ENCODE measurements around the gene CST8.

Gene CST8

DNA sequence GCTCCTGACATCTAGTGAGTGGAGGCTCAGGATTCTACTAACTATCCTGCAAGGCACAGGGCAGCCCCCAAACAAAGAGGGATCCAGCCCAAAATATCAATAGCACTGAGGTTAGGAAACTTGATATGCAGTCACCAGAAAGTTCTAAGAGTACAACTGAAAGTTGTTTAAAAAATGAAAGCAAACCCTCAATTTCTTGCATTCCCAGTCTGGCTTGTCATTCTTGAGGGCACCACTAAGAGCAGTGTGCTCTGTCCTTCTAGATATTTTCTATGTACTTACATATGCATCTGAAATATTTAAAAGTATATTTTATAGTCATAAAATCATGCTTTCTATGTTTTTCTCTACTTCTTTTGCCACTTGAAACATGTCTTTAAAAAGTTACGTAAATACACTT lies 35.9 kb downstream of the CST8 start:
- DNase-seq, result no peak

DNA sequence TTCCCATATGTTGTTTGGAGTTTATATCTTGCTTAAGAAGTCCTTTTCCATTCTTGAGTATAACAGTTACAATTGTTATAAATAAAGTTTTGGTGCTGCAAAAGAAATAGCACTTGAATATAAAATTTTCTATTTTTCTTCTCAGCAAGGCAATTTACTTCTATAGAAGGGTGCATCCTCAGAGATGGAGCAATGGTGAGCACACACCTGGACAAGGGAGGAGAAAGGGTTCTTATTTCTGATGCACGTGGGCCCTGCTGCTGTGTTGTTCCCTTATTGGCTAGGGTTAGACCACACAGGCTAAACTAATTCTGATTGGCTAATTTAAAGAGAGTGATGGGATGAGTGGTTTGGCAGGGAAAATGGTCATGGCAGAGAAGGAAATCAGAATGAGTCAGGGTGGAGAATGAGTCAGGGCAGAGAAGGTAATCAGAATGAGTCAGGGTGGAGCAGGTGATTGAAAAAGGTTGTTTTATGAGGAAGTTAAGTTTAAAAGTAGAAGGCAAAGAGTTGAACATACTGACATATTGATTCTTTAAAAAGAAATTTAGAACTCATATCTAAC lies 38.0 kb downstream of the CST8 start:
- DNase-seq, result no peak

DNA sequence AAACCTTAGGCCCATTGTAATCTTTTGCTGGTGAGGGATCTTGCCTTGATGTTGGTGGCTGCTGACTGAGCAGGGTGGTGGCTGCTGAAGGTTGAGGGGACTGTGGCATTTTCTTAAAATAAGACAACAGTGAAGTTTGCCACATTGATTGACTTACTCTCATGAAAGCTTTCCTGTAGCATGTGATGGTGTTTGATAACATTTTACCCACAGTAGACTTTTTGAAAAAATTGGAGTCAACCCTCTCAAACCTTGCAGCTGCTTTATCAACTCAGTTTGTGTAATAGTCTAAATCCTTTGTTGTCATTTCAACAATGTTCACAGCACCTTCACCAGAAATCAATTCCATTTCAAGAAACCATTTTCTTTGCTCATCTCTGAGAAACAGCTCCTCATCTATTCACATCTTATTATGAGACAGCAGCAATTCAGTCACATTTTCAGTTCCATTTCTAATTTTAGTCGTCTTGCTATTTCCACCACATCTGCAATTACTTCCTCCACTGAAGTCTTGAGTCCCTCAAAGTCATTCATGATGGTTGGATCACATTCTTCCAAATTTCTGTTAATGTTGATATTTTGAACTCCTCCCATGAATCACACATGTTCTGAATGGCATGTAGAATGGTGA lies 40.1 kb downstream of the CST8 start:
- no peak for DNase-seq

DNA sequence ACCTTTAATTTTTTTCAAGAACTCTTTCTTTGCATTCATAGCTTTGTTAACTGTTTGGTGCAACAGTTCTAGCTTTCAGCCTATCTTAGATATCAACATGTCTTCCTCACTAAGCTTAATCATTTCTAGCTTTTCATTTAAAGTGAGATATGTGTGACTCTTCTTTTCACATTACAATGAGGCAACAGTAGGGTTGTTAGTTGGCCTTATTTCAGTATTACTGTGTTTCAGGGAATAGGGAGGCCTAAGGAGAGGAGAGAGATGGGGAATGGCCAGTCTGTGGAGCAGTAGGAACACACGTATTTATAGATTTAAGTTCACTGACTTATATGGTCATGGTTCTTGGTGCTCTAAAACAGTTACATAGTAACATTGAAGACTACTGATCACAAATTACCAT lies 41.6 kb downstream of the CST8 start:
- DNase-seq, result no peak

DNA sequence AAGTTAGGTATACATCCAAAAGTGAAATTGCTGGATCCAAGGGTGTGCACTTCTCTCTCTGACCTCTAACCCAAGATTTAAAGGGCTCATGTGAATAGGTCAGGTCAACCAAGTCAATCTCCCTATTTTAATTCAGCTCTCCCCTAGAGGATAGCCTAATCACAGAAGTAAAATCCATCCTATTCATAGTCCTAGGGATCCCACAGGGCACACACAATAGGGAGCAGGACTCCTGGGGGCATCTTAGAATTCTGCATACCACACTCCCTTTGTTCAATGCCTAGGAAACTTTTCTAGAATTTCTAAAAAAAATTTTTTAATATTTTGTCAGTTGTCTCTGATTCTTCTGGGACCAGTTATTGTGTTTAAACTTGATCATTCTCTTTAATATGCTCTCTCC lies 42.2 kb downstream of the CST8 start:
- DNase-seq, result no peak

DNA sequence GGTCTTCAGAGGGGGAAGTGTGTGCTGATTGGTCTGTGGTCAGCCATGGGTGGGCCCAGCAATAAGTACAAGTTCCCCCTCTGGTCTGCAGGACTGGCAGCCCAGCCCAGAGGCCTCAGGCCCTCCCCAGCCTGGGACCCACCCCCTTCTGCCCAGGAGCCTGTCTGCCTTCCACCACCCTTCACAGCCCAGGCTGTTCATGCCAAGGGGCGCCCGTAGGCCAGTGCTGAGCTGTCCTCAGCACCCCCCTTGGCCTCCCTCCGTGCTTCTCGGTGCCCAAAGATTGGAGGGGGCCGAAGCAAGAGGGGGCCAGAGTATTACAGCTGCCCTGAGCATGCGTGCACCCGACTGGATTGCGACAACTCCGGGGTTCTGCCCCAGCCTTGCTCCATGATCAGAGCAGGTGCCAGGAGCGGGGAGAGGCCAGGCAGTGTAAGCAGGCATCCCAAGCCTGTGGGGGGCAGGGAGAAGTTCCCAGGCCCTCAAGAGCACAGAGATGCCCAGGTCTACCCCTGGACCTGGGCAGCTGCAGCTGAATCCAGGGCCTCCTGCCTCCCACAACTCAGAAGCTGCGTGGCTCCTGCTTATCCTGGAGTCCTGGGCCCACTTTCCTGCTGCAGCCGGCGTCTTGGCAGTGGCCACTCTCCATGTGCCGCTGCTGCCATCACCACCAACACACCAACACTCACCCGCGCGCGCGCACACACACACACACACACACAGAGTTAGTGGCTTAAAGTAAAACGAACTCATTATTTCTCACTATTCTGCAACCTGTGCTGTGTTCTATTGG lies 44.1 kb downstream of the CST8 start:
- no peak for DNase-seq

DNA sequence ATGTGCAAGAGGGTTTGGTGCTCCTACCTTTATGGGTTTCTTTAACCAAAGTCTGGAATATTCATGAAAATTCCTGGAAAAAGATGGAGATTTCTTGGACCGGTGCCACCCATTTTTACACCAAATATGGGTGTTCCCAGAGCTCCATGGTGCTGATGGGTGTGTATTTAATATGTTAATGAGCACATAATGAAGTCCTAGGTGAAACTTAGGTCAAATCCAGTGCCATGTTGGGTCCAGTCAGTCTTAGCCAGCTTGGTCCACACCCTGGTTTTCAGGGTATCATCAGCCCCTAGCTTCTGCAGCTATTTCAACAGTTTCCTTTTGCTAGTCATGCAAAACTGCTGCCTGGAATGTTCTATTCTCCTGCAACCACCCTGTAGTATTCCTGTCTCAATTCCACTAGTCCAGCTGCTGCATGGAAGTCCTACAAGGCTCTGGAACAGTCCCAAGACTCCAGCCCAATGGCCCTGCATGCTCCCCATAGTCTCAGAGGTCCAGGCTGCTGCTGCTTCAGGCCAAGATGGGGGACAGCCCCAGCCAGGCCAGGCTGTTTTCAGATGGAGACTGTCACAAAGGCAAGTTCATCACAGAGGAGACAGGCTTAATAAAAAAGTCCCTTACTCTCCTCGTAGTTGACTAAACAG lies 45.5 kb downstream of the CST8 start:
- no peak for DNase-seq

DNA sequence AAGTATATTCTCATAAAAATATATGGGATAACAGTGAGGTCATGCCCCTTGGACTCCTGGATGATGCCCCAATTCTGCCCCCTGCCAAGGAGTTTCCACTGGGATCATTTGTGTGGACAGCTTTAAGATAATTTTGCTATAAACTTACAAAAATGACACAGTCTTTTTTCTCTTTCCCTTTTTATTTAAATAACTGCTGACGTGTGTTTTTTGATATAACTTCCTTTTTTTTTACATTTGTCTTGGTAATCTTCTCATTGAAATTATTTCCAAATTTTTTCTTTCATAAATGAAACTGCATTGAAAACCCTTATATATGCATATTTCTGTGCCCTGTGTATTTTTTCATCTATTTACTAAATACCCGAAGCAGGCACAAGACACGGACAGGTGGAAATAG lies 46.1 kb downstream of the CST8 start:
- no peak for DNase-seq

DNA sequence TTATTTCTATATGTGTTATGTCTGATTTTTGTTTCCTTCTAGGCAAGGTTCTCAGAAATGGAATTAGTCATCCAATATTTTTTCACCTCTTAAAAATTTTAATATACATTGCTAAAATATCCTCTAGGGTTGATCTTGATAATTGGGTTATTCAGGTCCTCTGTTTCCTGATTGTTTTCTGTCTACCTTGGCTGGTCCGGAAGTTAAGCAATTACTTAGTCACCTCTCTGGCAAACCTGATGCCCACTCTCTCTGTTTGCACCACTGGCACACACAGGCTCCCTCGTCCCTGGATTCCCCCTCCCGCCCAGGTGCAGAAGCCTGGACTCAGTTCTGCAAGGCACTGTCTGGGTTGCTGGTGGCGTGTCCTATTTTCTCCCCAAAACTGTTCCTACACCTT lies 49.7 kb downstream of the CST8 start:
- no peak for DNase-seq

DNA sequence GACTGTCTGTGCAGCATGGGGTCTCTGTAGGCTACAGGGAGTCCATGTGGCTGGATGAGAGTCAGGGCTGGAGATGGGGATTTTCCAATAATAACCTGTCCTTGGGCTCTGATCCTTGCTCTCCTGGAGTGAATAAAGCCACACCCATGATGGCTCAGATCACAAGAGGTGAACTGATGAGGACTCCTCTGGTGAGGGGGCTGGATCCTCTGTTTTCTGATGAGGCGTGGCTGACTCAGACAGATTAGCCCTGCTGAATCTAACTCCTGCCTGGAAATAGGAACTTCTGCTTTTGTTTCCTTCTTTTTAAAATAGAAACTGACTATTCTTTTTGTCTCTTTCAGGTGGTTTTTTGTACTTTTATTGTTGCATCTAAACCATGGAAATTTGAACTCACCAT lies 50.4 kb downstream of the CST8 start:
- DNase-seq, result no peak

DNA sequence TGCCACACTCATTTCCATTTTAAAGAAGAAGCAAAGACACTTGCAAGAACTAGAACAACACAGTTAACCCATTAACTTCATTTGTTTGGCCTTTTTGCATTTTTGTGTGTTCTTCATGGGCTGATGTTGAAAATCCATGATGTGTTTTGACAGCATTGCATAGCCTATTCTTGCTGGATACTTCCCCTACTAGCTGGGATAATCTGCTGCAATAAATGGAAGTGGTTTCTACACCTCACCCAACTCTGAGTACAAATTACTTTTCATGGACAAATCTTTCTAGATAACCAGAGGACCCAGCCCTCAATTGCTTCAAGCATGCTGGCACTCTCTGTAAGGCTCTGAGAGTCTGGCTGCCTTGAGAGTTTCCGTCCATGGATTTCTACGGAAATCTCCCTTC lies 50.9 kb downstream of the CST8 start:
- DNase-seq, result no peak

DNA sequence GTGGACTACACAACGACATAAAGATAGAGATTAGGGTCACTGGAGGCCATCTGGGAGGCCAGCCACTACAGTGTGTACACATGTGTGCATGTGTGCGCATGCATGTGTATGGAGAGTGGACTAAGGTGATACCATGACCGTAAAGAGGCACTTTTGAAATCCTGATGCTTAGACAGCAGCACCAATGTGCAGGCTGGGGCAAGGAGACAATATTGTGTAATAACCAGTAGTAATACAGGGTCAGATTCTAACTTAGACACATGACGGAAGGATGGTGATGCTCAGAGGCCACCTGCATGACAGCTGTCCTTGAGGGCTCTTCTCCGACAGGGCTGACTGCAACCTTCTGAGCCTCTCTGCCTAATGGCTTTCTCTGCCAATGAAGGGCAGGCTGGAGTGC lies 51.9 kb downstream of the CST8 start:
- DNase-seq, result no peak

DNA sequence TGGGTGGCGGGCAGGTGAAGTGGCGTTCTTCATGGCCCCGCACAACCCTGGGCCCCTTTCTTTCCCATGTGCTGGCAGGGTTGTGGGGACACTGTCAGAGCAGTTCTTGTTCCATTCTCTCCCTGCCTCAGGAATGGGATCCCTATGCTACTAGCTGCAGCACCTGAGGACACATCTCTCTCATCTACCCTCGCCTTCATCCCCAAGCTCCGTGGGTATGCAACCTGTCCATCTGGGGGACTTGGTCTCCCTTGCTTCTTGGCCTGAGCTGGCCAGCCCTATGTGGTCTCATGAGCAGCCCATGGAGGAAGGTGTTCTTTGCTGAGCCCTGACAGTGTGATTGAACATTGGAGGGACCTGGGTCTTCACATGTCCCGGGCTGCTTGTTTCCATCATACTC lies 53.2 kb downstream of the CST8 start:
- no peak for DNase-seq

All from NCI-H1930 (cell line).